A172 (cell line): Measurements from ENCODE around the gene COL6A5. TPM values are rescaled to one million over a fixed set of nuclear protein-coding genes. Genes with fewer than 3 reads are reported as not detected.
"Not testable (repeated sequence)": the region's sequence is repeated elsewhere in the genome, so short reads cannot be mapped to it uniquely, and the experiment has no call there.

ENCODE experiments used
- DNase-seq: peaks from one replicate; pipeline ENCODE4 v3.0.0-alpha.2; 2015; ENCODE audit warnings: low spot score
- total RNA-seq: library from RNA; depleted of rRNA; stranded (reverse); fragments of >200 nt; shearing (Covaris generic); gene quantifications from 2 replicates; pipeline ENCODE4 v1.2.3, GENCODE V29; 2014; rRNA removed

COL6A5 gene
- total RNA-seq = under 0.01 TPM in 2 replicates

GRCh38 chr3:130345487-130346079 is at the start of gene COL6A5:
Gene COL6A5 (plus strand): TSS chr3:130345672. CDS start chr3:130373639, 27,967 bp downstream.
- DNase-seq = no peak

- no peak for DNase-seq
Observed at GRCh38 chr3:130299531-130299930, 45.9 kb upstream of the COL6A5 start.

- no peak for DNase-seq
Observed at GRCh38 chr3:130300888-130301287, 44.6 kb upstream of the COL6A5 start.

- DNase-seq = no peak
Observed at GRCh38 chr3:130310109-130310508, 35.4 kb upstream of the COL6A5 start.

- DNase-seq = no peak
Observed at GRCh38 chr3:130312374-130312773, 33.1 kb upstream of the COL6A5 start.

- DNase-seq = peak; percentile 8
Observed at GRCh38 chr3:130316169-130316568, 29.3 kb upstream of the COL6A5 start.

GRCh38 chr3:130323503-130323902 is 22.0 kb upstream of the COL6A5 start:
- DNase-seq = no peak

- no peak for DNase-seq
Observed at GRCh38 chr3:130340766-130341165, 4.7 kb upstream of the COL6A5 start.

GRCh38 chr3:130341388-130341787 is 4.1 kb upstream of the COL6A5 start:
- peak; percentile 86 for DNase-seq

GRCh38 chr3:130341882-130342281 is 3.6 kb upstream of the COL6A5 start:
- DNase-seq = no peak

GRCh38 chr3:130342821-130343661 is 2.4 kb upstream of the COL6A5 start:
- DNase-seq = no peak

- DNase-seq = not testable (repeated sequence)
Observed at GRCh38 chr3:130348258-130348657, 2.8 kb downstream of the COL6A5 start.

- peak; percentile 71 for DNase-seq
Observed at GRCh38 chr3:130354430-130354829, 9.0 kb downstream of the COL6A5 start.

GRCh38 chr3:130374033-130374432 is 28.6 kb downstream of the COL6A5 start:
- no peak for DNase-seq

- no peak for DNase-seq
Observed at GRCh38 chr3:130374908-130375307, 29.4 kb downstream of the COL6A5 start.

GRCh38 chr3:130377960-130378676 is 32.6 kb downstream of the COL6A5 start:
- DNase-seq = no peak

GRCh38 chr3:130378677-130379191 is 33.3 kb downstream of the COL6A5 start:
- no peak for DNase-seq

- DNase-seq = peak; percentile 75
Observed at GRCh38 chr3:130379274-130379673, 33.8 kb downstream of the COL6A5 start.

GRCh38 chr3:130380398-130380797 is 34.9 kb downstream of the COL6A5 start:
- DNase-seq = no peak

GRCh38 chr3:130383424-130383823 is 38.0 kb downstream of the COL6A5 start:
- DNase-seq = no peak

GRCh38 chr3:130384476-130385025 is 39.1 kb downstream of the COL6A5 start:
- DNase-seq = no peak
